Fibroblast of skin of back (primary cell): Measurements from ENCODE around the gene RPP25L.

ENCODE experiments used
- DNase-seq: peaks from one replicate; pipeline ENCODE4 v3.0.0-alpha.2; 2013

The RPP25L gene

GRCh38 chr9:34566322-34566721 is 45.6 kb downstream of the RPP25L start:
- DNase-seq = no peak

- DNase-seq = no peak
Measured at GRCh38 chr9:34565856-34566255, 46.0 kb downstream of the RPP25L start.

- DNase-seq = no peak
Measured at GRCh38 chr9:34564617-34565016, 47.3 kb downstream of the RPP25L start.

GRCh38 chr9:34563262-34563661 is 48.6 kb downstream of the RPP25L start:
- no peak for DNase-seq

- DNase-seq = no peak
Measured at GRCh38 chr9:34562135-34562745, 49.7 kb downstream of the RPP25L start.

- no peak for DNase-seq
Measured at GRCh38 chr9:34560599-34561214, 51.2 kb downstream of the RPP25L start.
